DND-41 (cell line): Measurements from ENCODE around the gene RCOR1.

ENCODE experiments used
- ATAC-seq: fragments of 200-7000 bp; cut with Tn5 transposase; 3 replicates; pipeline ENCODE4 v1.9.1; 2021; ENCODE audit warnings: low read depth; ENCODE audit not compliant: insufficient read depth
- DNase-seq: peaks from one replicate; pipeline ENCODE4 v3.0.0-alpha.2; 2020
- H2AFZ ChIP-seq: 2 replicates; pipeline ENCODE4 v1.6.0; 2012; ENCODE audit warnings: low read depth, low read length
- H3K27ac ChIP-seq: 2 replicates; pipeline ENCODE4 v1.5.1; 2012; ENCODE audit warnings: low read length, inconsistent platforms
- H3K27me3 ChIP-seq: fragments of 200-600 bp; sonication (generic); 2 replicates; pipeline ENCODE4 v1.6.0; 2012; ENCODE audit warnings: low read length, mild to moderate bottlenecking, inconsistent platforms; ENCODE audit not compliant: insufficient read depth, poor library complexity
- H3K36me3 ChIP-seq: 2 replicates; pipeline ENCODE4 v1.5.1; 2012; ENCODE audit warnings: low read length, inconsistent platforms; ENCODE audit not compliant: insufficient read depth
- H3K4me1 ChIP-seq: 2 replicates; pipeline ENCODE4 v1.5.1; 2012; ENCODE audit warnings: mild to moderate bottlenecking, low read length; ENCODE audit not compliant: insufficient read depth
- H3K4me2 ChIP-seq: 2 replicates; pipeline ENCODE4 v1.6.0; 2012; ENCODE audit warnings: mild to moderate bottlenecking, moderate library complexity, low read length, inconsistent platforms; ENCODE audit not compliant: insufficient read depth
- H3K4me3 ChIP-seq, 2 experiments: fragments of 200-600 bp in 1 of 2; shearing (Covaris generic) in 1 of 2; 2 replicates each; pipeline ENCODE4 v1.5.1; 2012 to 2016; ENCODE audit warnings: inconsistent platforms in 2 of 2, low read length in 2 of 2, mild to moderate bottlenecking in 2 of 2, low read depth in 1 of 2, moderate library complexity in 1 of 2
- H3K79me2 ChIP-seq: 2 replicates; pipeline ENCODE4 v1.6.0; 2012; ENCODE audit warnings: low read length, inconsistent platforms; ENCODE audit not compliant: insufficient read depth
- H3K9ac ChIP-seq: 2 replicates; pipeline ENCODE4 v1.6.0; 2012; ENCODE audit warnings: low read depth, mild to moderate bottlenecking, inconsistent platforms, low read length, moderate library complexity
- H3K9me3 ChIP-seq: 2 replicates; pipeline ENCODE4 v1.5.1; 2012; ENCODE audit warnings: low read length, moderate library complexity, mild to moderate bottlenecking, inconsistent platforms; ENCODE audit not compliant: insufficient read depth, severe bottlenecking
- H4K20me1 ChIP-seq: 2 replicates; pipeline ENCODE4 v1.6.0; 2012; ENCODE audit warnings: low read length; ENCODE audit not compliant: insufficient read depth
- EZH2 ChIP-seq: IDR thresholded peaks from 3 replicates; pipeline ENCODE4 v1.6.1; 2012; ENCODE audit warnings: borderline replicate concordance, low read depth, mild to moderate bottlenecking, moderate library complexity, low read length, inconsistent platforms; ENCODE audit not compliant: severe bottlenecking
- TF ChIP-seq, protein P1 (sequence below): IDR thresholded peaks from 2 replicates; pipeline ENCODE4 v1.5.1; 2012; ENCODE audit warnings: borderline replicate concordance, low read length, moderate library complexity, mild to moderate bottlenecking; ENCODE audit not compliant: poor library complexity, severe bottlenecking; ENCODE audit errors: extremely low read depth

Gene RCOR1

DNA sequence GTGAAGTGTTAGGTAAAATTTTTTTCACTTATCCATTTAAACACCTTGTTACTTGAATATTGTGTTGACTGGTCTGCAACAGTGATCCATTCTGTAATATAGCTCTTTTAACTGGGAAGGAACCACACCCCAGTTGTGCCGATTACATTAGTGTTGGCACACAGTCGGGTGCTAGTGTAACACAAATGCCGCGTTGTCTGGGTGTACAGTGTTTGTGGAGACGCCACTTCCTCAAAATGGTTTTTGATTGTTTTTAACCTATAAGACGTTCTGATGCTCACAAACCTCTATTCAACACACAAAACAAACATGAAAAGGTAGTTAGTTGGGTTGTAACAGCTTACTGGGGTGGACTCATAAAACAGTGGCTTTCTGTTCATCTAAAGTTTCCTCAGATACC lies 136.8 kb downstream of the RCOR1 start:
- ATAC-seq (no peak), DNase-seq (no peak)
- Histone ChIP-seq H3K27ac (no peak overlapping the region), H3K4me1 (no peaks in the 10 kb centered on the region), H3K27me3 (no peaks in the 10 kb centered on the region), H3K36me3 (peaks cover 60% of the 10 kb centered on the region), H2AFZ (no peak overlapping the region), H3K9me3 (no peaks in the 10 kb centered on the region), H3K9ac (no peak overlapping the region), H4K20me1 (0 out of 2 replicates have a peak, but pooled peaks cover 12% of the 10 kb centered on the region), H3K4me2 (no peak overlapping the region), H3K79me2 (no peaks in the 10 kb centered on the region), H3K4me3 (no peak overlapping the region)
- no peak for TF ChIP-seq EZH2
- TF ChIP-seq, protein P1, sequence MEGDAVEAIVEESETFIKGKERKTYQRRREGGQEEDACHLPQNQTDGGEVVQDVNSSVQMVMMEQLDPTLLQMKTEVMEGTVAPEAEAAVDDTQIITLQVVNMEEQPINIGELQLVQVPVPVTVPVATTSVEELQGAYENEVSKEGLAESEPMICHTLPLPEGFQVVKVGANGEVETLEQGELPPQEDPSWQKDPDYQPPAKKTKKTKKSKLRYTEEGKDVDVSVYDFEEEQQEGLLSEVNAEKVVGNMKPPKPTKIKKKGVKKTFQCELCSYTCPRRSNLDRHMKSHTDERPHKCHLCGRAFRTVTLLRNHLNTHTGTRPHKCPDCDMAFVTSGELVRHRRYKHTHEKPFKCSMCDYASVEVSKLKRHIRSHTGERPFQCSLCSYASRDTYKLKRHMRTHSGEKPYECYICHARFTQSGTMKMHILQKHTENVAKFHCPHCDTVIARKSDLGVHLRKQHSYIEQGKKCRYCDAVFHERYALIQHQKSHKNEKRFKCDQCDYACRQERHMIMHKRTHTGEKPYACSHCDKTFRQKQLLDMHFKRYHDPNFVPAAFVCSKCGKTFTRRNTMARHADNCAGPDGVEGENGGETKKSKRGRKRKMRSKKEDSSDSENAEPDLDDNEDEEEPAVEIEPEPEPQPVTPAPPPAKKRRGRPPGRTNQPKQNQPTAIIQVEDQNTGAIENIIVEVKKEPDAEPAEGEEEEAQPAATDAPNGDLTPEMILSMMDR: no peak

- Histone ChIP-seq H3K27me3 (no peaks in the 10 kb centered on the region), H3K4me1 (no peaks in the 10 kb centered on the region), H3K4me2 (no peak overlapping the region), H3K27ac (no peak overlapping the region), H4K20me1 (0 out of 2 replicates have a peak, but pooled peaks cover 12% of the 10 kb centered on the region), H3K36me3 (peaks cover 55% of the 10 kb centered on the region), H3K9me3 (no peaks in the 10 kb centered on the region), H2AFZ (no peak overlapping the region), H3K9ac (no peak overlapping the region), H3K79me2 (no peaks in the 10 kb centered on the region), H3K4me3 (no peak overlapping the region)
- no peak for ATAC-seq
- no peak for DNase-seq
- TF ChIP-seq EZH2: no peak
- TF ChIP-seq, protein P1: no peak
Measured at GRCh38 chr14:102729825-102730224, 137.4 kb downstream of the RCOR1 start.

DNA sequence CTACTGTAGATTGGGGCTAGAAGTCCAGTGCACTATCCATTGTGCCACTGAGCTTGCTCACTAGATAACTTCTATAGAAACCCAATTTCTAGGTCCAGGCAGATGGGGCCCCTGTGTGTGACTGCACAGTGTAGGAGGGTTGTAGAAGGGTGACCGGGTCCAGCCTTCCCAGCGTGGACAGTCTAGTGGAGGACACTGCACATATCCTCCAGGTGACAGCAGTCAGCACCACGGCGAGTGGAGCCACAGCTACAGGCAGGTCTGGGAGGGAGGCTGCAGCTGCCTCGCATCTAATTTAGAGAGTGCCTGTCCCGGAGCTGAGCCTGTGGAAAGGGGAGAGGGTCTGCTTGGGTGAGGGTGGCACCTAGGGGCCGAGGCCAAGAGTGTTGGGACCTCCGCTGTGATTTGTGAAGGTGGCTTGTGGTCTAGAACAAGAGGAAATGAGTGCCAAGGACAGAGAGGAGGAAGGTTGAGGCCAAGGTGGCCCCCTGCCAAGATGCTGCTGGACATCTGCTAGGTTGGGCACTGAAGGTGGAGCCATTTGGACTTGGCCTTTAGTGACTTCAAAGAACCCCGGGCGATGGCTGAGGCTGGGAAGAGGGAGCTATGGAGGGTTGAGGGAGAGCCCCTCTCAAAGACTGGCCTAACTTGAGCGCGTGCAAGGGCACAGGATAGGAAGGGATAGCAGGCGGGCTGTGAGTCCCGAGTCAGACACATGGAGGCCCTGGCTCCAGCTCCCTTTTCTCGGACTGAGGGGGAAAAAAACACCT lies 138.8 kb downstream of the RCOR1 start:
- Histone ChIP-seq H3K4me2 (no peak overlapping the region), H3K79me2 (no peaks in the 10 kb centered on the region), H2AFZ (no peak overlapping the region), H3K9me3 (no peaks in the 10 kb centered on the region), H4K20me1 (0 out of 2 replicates have a peak, but pooled peaks cover 12% of the 10 kb centered on the region), H3K27me3 (no peaks in the 10 kb centered on the region), H3K4me1 (no peaks in the 10 kb centered on the region), H3K9ac (no peak overlapping the region), H3K36me3 (peaks cover 41% of the 10 kb centered on the region), H3K27ac (no peak overlapping the region), H3K4me3 (no peak overlapping the region)
- ATAC-seq (no peak), DNase-seq (no peak)
- TF ChIP-seq, protein P1: no peak
- TF ChIP-seq EZH2: no peak
